ENCODE measurements around the gene TFR2.

GRCh38 chr7:100588438-100588837 is 52.9 kb downstream of the TFR2 start:
- TF ChIP-seq CTCF (conservative IDR thresholded peaks at IDR 0.05; ENCODE audit: low read length) (peak; percentile 81), EZH2phosphoT487 (IDR thresholded peaks at IDR 0.05; ENCODE audit: borderline replicate concordance, low read depth, low read length) (no peak)

All from OCI-LY7 (cell line).